Choroid plexus epithelial cell (primary cell): ENCODE measurements around the gene DHRS7.

Experiments
- DNase-seq: peaks from one replicate; pipeline ENCODE4 v3.0.0-alpha.2; 2010; ENCODE audit warnings: low read depth
- H3K4me3 ChIP-seq: 2 replicates; pipeline ENCODE4 v1.5.1; 2011; ENCODE audit warnings: low read depth, mild to moderate bottlenecking, control low read depth, low read length, moderate library complexity
- CTCF ChIP-seq: conservative IDR thresholded peaks from 2 replicates; pipeline ENCODE4 v1.5.1; 2011; ENCODE audit warnings: low read depth, mild to moderate bottlenecking, control low read depth, inconsistent platforms, low read length, moderate library complexity

The DHRS7 gene

GRCh38 chr14:60175255-60175902 is 10.2 kb upstream of the DHRS7 start:
- no peak for DNase-seq
- no peak overlapping the region for H3K4me3 ChIP-seq
- no peak for TF ChIP-seq CTCF

GRCh38 chr14:60174352-60175254 is 9.4 kb upstream of the DHRS7 start:
- DNase-seq = no peak
- no peak overlapping the region for H3K4me3 ChIP-seq
- no peak for TF ChIP-seq CTCF

- TF ChIP-seq CTCF = no peak
- no peak overlapping the region for H3K4me3 ChIP-seq
- DNase-seq = no peak
Measured at GRCh38 chr14:60171690-60172089, 6.5 kb upstream of the DHRS7 start.

GRCh38 chr14:60170948-60171347 is 5.8 kb upstream of the DHRS7 start:
- no peak overlapping the region for H3K4me3 ChIP-seq
- no peak for TF ChIP-seq CTCF
- DNase-seq = no peak

- no peak for TF ChIP-seq CTCF
- H3K4me3 ChIP-seq = no peak overlapping the region
- no peak for DNase-seq
Measured at GRCh38 chr14:60169722-60170121, 4.5 kb upstream of the DHRS7 start.

- no peak for DNase-seq
- no peak overlapping the region for H3K4me3 ChIP-seq
- TF ChIP-seq CTCF = no peak
Measured at GRCh38 chr14:60166142-60166541, 944 bp upstream of the DHRS7 start.
